Aorta (tissue), 5 donors: ENCODE data around the gene AREG. TPM values are rescaled to one million over a fixed set of nuclear protein-coding genes. Genes with fewer than 3 reads are reported as not detected.

Source experiments
- ATAC-seq: fragments of 200-7000 bp; cut with Tn5 transposase; one replicate; pipeline ENCODE4 v1.9.1; 2022; ENCODE audit warnings: moderate library complexity; ENCODE audit not compliant: low FRiP score
- DNase-seq, 2 donors: peaks; one replicate each; pipeline ENCODE4 v3.0.0-alpha.2; 2020
- H3K27ac ChIP-seq, 2 donors: one replicate each; pipeline ENCODE4 v1.5.1; 2013; ENCODE audit warnings: low read length in 2 of 2, mild to moderate bottlenecking in 2 of 2, moderate library complexity in 2 of 2, control low read depth in 1 of 2, inconsistent platforms in 1 of 2, low read depth in 1 of 2
- H3K27me3 ChIP-seq, 2 donors: one replicate each; pipeline ENCODE4 v1.6.1; 2013; ENCODE audit warnings: control low read depth in 1 of 2, low read length in 1 of 2, mild to moderate bottlenecking in 1 of 2, moderate library complexity in 1 of 2; ENCODE audit not compliant: insufficient read depth in 2 of 2, control insufficient read depth in 1 of 2
- H3K36me3 ChIP-seq, 2 donors: one replicate each; pipeline ENCODE4 v1.6.1; 2013; ENCODE audit warnings: control low read depth in 1 of 2, low read length in 1 of 2, mild to moderate bottlenecking in 1 of 2; ENCODE audit not compliant: insufficient read depth in 2 of 2, control insufficient read depth in 1 of 2
- H3K4me1 ChIP-seq, 2 donors: one replicate each; pipeline ENCODE4 v1.6.1; 2013; ENCODE audit warnings: low read length in 2 of 2, control low read depth in 1 of 2, mild to moderate bottlenecking in 1 of 2, moderate library complexity in 1 of 2; ENCODE audit not compliant: insufficient read depth in 2 of 2, control insufficient read depth in 1 of 2
- H3K4me3 ChIP-seq, 2 donors: one replicate each; pipeline ENCODE4 v1.5.1; 2013; ENCODE audit warnings: low read length in 2 of 2, control low read depth in 1 of 2, mild to moderate bottlenecking in 1 of 2
- H3K9me3 ChIP-seq: one replicate; pipeline ENCODE4 v1.6.1; 2013; ENCODE audit warnings: mild to moderate bottlenecking, low read length; ENCODE audit not compliant: control insufficient read depth
- WGBS, 2 donors: extraction: QIAGEN DNeasy Blood & Tissue Kit; methylation state at CpG; one replicate each; pipeline ENCODE4 v1.1.7; 2013; 5-methylcytosine and 5-hydroxymethylcytosine counted together
- intact Hi-C, 2 donors: fragments of 100-400 bp; cut with DNase I; formaldehyde crosslinking; loops; one replicate each; pipeline versions ENCODE4 v1.14.2 to v1.15.0; 2022
- polyA plus RNA-seq, 2 donors: library from polyadenylated mRNA; stranded (reverse); fragments of 200-250 nt; gene quantifications; one replicate each; pipeline ENCODE4 v1.2.3, GENCODE V29; 2013
- total RNA-seq, 2 donors: library from RNA; stranded (reverse); fragmentation: NEBNext Ultra II Directional; extraction: Animal tissue kit (Norgen Biotek cat#: 25700); gene quantifications; one replicate each; pipeline ENCODE4 v1.2.1, GENCODE V29; 2021
- donor health status: healthy with polysubstance abuse.
- donor health status: Bipolar disorder and iron deficiency.
- donor health status: DM: no; HTN: no; CAD: no.
- donor health status: DM: no; HTN: no; CAD: no.
- donor health status: DM: yes; HTN: yes; CAD: no.

Gene AREG
- total and polyA plus RNA-seq, 4 donors: 0.57 to 22.4 (median 1.9) TPM

- Histone ChIP-seq H3K4me3 (no peak overlapping the region), H3K9me3 (no peaks in the 10 kb centered on the region), H3K36me3 (no peaks in the 10 kb centered on the region), H3K27ac (no peak overlapping the region), H3K27me3 (no peaks in the 10 kb centered on the region), H3K4me1 (no peaks in the 10 kb centered on the region)
- ATAC-seq (no peak), DNase-seq (no peak)
- intact Hi-C loops: loop anchor here in 1 of 2 donors (5.0 kb wide), 1 partner anchor 1170 kb away; no protein-coding TSS in a partner anchor
- 85 to 94% methylated on average over 3 of the region's 3 CpGs for WGBS, 2 donors
These were observed 37.1 kb downstream of the AREG start for GRCh38 chr4:74481891-74482609.

GRCh38 chr4:74483226-74483911 lies 38.4 kb downstream of the AREG start:
- Histone ChIP-seq H3K36me3 (no peaks in the 10 kb centered on the region), H3K9me3 (no peaks in the 10 kb centered on the region), H3K4me3 (no peak overlapping the region), H3K4me1 (no peaks in the 10 kb centered on the region), H3K27me3 (no peaks in the 10 kb centered on the region), H3K27ac (no peak overlapping the region)
- 79 to 82% methylated on average over 6 of the region's 6 CpGs for WGBS, 2 donors
- DNase-seq (no peak), ATAC-seq (no peak)
- intact Hi-C loops: loop anchor here in 1 of 2 donors (5.0 kb wide), 1 partner anchor 1171 kb away; no protein-coding TSS in a partner anchor

GRCh38 chr4:74486905-74487304 lies 42.0 kb downstream of the AREG start:
- H3K27ac ChIP-seq: no peak overlapping the region
- no peaks in the 10 kb centered on the region for H3K27me3 ChIP-seq
- no peak for DNase-seq
- 90 to 94% methylated on average over 2 of the region's 2 CpGs for WGBS, 2 donors
- no peaks in the 10 kb centered on the region for H3K9me3 ChIP-seq
- intact Hi-C loops: no loop called here
- no peak for ATAC-seq
- no peaks in the 10 kb centered on the region for H3K4me1 ChIP-seq
- no peaks in the 10 kb centered on the region for H3K36me3 ChIP-seq
- no peak overlapping the region for H3K4me3 ChIP-seq

GRCh38 chr4:74487771-74488170 lies 42.8 kb downstream of the AREG start:
- no peak overlapping the region for H3K27ac ChIP-seq
- H3K36me3 ChIP-seq: no peaks in the 10 kb centered on the region
- intact Hi-C loops: no loop called here
- 86 to 91% methylated on average over 1 of the region's 1 CpG for WGBS, 2 donors
- no peak for DNase-seq
- no peaks in the 10 kb centered on the region for H3K9me3 ChIP-seq
- H3K4me1 ChIP-seq: no peaks in the 10 kb centered on the region
- ATAC-seq: no peak
- no peaks in the 10 kb centered on the region for H3K27me3 ChIP-seq
- no peak overlapping the region for H3K4me3 ChIP-seq

GRCh38 chr4:74490736-74491135 lies 45.8 kb downstream of the AREG start:
- ATAC-seq (no peak), DNase-seq (no peak)
- Histone ChIP-seq H3K4me1 (no peaks in the 10 kb centered on the region), H3K36me3 (no peaks in the 10 kb centered on the region), H3K27me3 (no peaks in the 10 kb centered on the region), H3K27ac (no peak overlapping the region), H3K4me3 (no peak overlapping the region), H3K9me3 (no peaks in the 10 kb centered on the region)
- 93 to 98% methylated on average over 1 of the region's 1 CpG for WGBS, 2 donors
- intact Hi-C loops: no loop called here

- DNase-seq: peak in 1 of 2 donors; percentile 23
- no peaks in the 10 kb centered on the region for H3K36me3 ChIP-seq
- no peaks in the 10 kb centered on the region for H3K4me1 ChIP-seq
- H3K9me3 ChIP-seq: peaks cover 8% of the 10 kb centered on the region
- WGBS, 2 donors: 88 to 94% methylated on average over 4 of the region's 4 CpGs
- no peak overlapping the region for H3K27ac ChIP-seq
- intact Hi-C loops: no loop called here
- H3K27me3 ChIP-seq: no peaks in the 10 kb centered on the region
- no peak overlapping the region for H3K4me3 ChIP-seq
- peak; percentile 36 for ATAC-seq
These were observed 55.2 kb downstream of the AREG start for GRCh38 chr4:74499986-74500781.

GRCh38 chr4:74501579-74501978 lies 56.6 kb downstream of the AREG start:
- WGBS, 2 donors: 85 to 88% methylated on average over 1 of the region's 1 CpG
- intact Hi-C loops: no loop called here
- DNase-seq (no peak), ATAC-seq (no peak)
- Histone ChIP-seq H3K4me3 (no peak overlapping the region), H3K9me3 (peaks cover 11% of the 10 kb centered on the region), H3K4me1 (no peaks in the 10 kb centered on the region), H3K27ac (no peak overlapping the region), H3K27me3 (peaks cover 0 to 1% of the 10 kb centered on the region in 2 donors), H3K36me3 (no peaks in the 10 kb centered on the region)

- no peaks in the 10 kb centered on the region for H3K4me1 ChIP-seq
- peaks cover 0 to 1% of the 10 kb centered on the region in 2 donors for H3K27me3 ChIP-seq
- DNase-seq: no peak
- no peak overlapping the region for H3K4me3 ChIP-seq
- intact Hi-C loops: no loop called here
- H3K27ac ChIP-seq: no peak overlapping the region
- 90% methylated on average over 2 of the region's 2 CpGs for WGBS, 2 donors
- no peaks in the 10 kb centered on the region for H3K36me3 ChIP-seq
- no peak for ATAC-seq
- peaks cover 11% of the 10 kb centered on the region for H3K9me3 ChIP-seq
These were observed 58.6 kb downstream of the AREG start for GRCh38 chr4:74503580-74503979.
